Measurements from ENCODE around the gene CSRNP2.

GRCh38 chr12:51049525-51049924, 33.9 kb downstream of the CSRNP2 start:
- no peak for TF ChIP-seq TSC22D2 (CRISPR knock-in tag; IDR thresholded peaks at IDR 0.05; ENCODE audit: borderline replicate concordance)
- no peak for TF ChIP-seq MEIS2 (CRISPR knock-in tag; IDR thresholded peaks at IDR 0.05)
- no peak for TF ChIP-seq CTCF (CRISPR knock-in tag; IDR thresholded peaks at IDR 0.05)
- TF ChIP-seq HNRNPH1 (optimal IDR thresholded peaks at IDR 0.05; ENCODE audit: low read depth, low read length), result no peak
- no peak for TF ChIP-seq HMG20A (CRISPR knock-in tag; IDR thresholded peaks at IDR 0.05; ENCODE audit: borderline replicate concordance)
- no peak for TF ChIP-seq PRDM15 (CRISPR knock-in tag; IDR thresholded peaks at IDR 0.05)
- TF ChIP-seq FOXO4 (CRISPR knock-in tag; conservative IDR thresholded peaks at IDR 0.05), result no peak
- TF ChIP-seq ZNF512 (CRISPR knock-in tag; IDR thresholded peaks at IDR 0.05), result no peak
- TF ChIP-seq FOXK2 (IDR thresholded peaks at IDR 0.05), result no peak
- no peak for TF ChIP-seq CBX2 (IDR thresholded peaks at IDR 0.05; ENCODE audit: low read depth, low read length)
- TF ChIP-seq CBX2 (CRISPR knock-in tag; IDR thresholded peaks at IDR 0.05; ENCODE audit: low read depth), result no peak
- no peak for TF ChIP-seq ZEB1 (IDR thresholded peaks at IDR 0.05; ENCODE audit: insufficient replicate concordance, low read depth)

All from HepG2 (cell line).